ENCODE results near the gene SFMBT1.

Gene SFMBT1

DNA sequence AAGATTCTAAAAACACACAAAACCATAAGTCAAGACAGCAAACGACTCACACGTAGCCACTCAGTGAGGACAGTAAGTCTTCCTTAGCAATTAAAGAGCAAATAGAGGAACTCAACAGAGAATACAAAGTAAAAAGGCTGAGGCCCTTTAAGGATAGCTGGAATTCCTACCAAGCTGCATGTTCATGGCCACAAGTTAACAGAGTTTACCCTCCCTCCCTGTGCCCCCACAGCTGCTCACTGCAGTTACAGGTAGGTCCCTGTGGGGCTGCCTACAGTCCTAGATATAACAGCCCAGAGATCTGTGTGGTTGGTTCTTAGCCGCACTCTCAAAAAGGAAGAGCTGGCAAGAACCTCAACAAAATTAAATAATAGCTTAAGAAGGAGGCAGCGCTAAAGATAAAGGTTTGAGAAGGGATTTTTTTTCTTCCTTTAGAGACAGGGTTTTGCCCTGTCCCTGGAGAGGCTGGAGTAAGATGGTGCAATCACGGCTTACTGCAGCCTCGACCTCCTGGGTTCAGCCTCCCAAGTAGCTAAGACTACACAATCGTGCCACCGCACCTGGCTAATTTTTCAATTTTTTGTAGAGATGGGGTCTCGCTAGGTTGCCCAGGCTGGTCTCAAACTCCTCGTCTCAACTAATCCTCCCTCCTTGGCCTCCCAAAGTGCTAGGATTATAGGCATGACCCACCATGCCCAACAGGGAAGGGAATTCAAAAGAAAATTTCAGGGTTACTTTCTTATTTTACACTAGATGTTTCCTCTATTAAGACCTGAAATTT lies 19.3 kb downstream of the SFMBT1 start:
- no peak overlapping the region for H3K9ac ChIP-seq (ENCODE audit: low read length)
- H3K27ac ChIP-seq (ENCODE audit: low read depth, low read length) = no peak overlapping the region
- H3K27me3 ChIP-seq (ENCODE audit: control insufficient read depth, insufficient read depth, low read length) = no peaks in the 10 kb centered on the region
- no peak overlapping the region for H3K4me3 ChIP-seq (ENCODE audit: low read length)
- no peaks in the 10 kb centered on the region for H3K36me3 ChIP-seq (ENCODE audit: control insufficient read depth, insufficient read depth, low read length)
- no peaks in the 10 kb centered on the region for H3K4me1 ChIP-seq (ENCODE audit: control insufficient read depth, insufficient read depth, low read length)

DNA sequence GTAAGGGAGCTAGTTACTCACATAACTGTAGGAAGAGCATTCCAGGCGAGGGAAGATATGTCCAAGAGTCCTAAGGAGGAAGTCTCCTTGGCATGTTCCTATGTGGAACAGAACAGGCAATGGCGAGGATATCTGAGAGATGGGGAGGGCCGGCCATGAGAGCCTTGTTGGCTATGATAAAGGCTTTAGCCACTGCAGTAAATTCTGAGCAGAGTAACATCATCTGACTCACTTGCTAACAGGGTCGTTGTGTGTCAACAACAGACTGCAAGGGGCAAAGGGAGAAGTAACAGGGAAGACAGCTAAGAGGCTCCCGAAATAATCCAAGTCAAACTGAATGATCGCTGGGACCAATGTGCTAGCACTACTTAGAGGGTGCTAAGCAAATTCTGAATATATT lies 21.6 kb downstream of the SFMBT1 start:
- no peak overlapping the region for H3K27ac ChIP-seq (ENCODE audit: low read depth, low read length)
- no peaks in the 10 kb centered on the region for H3K4me1 ChIP-seq (ENCODE audit: control insufficient read depth, insufficient read depth, low read length)
- no peak overlapping the region for H3K9ac ChIP-seq (ENCODE audit: low read length)
- no peaks in the 10 kb centered on the region for H3K36me3 ChIP-seq (ENCODE audit: control insufficient read depth, insufficient read depth, low read length)
- H3K4me3 ChIP-seq (ENCODE audit: low read length) = no peak overlapping the region
- H3K27me3 ChIP-seq (ENCODE audit: control insufficient read depth, insufficient read depth, low read length) = no peaks in the 10 kb centered on the region

DNA sequence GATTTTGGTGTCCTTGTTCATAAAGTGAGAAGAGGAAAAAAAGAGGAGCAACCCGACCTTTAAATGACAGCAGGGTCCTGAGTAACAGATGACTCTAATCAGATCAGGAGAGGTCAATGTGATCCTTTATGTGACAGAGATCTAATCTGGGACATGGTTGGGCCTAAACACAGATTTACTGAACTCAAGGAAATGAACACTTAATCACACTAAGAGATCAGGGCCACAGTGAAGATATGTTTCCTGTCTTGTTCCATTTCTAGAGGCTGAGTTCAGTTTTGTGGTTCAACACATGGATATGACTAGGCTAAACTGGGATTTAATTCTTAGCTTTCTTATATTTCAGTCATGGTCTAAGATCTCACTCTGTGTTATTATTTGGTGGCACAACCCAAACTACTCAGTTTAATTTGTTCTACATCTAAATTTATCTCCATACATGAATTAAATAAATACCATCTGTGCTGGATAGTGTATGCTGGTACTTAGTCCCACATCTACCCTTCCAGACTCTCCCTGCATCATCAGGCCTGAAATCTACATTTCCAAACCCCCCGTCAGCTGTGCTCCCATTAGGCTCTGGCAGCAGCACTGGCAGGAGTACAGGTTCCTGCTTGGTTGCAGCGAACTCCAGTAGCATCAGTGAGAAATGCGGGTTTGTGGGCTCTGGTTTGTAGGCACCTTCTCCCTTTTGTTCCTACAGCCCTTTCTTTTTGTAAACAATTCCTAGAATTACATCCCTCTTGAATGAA lies 22.6 kb downstream of the SFMBT1 start:
- Histone ChIP-seq H3K4me1 (ENCODE audit: control insufficient read depth, insufficient read depth, low read length) (no peaks in the 10 kb centered on the region), H3K27me3 (ENCODE audit: control insufficient read depth, insufficient read depth, low read length) (no peaks in the 10 kb centered on the region), H3K4me3 (ENCODE audit: low read length) (no peak overlapping the region), H3K27ac (ENCODE audit: low read depth, low read length) (no peak overlapping the region), H3K9ac (ENCODE audit: low read length) (no peak overlapping the region), H3K36me3 (ENCODE audit: control insufficient read depth, insufficient read depth, low read length) (no peaks in the 10 kb centered on the region)

DNA sequence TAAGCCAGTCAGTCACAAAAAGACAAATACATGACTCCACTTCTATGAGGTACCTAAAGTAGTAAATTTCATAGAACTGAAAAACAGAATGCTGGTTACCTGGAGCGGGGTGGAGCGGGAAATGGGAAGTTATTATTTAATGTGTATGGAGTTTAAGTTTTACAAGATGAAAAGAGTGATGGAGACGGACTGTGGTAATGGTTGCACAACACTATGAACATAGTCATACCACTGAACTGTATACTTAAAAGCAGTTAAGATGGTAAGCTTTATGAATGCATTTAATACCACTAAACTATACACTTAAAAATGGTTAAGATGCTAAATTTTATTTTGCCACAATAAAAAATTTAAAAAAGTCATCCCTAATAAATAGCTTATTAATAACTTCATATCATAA lies 23.2 kb downstream of the SFMBT1 start:
- no peak overlapping the region for H3K4me3 ChIP-seq (ENCODE audit: low read length)
- H3K4me1 ChIP-seq (ENCODE audit: control insufficient read depth, insufficient read depth, low read length) = no peaks in the 10 kb centered on the region
- H3K27me3 ChIP-seq (ENCODE audit: control insufficient read depth, insufficient read depth, low read length) = no peaks in the 10 kb centered on the region
- no peaks in the 10 kb centered on the region for H3K36me3 ChIP-seq (ENCODE audit: control insufficient read depth, insufficient read depth, low read length)
- H3K27ac ChIP-seq (ENCODE audit: low read depth, low read length) = no peak overlapping the region
- H3K9ac ChIP-seq (ENCODE audit: low read length) = no peak overlapping the region

DNA sequence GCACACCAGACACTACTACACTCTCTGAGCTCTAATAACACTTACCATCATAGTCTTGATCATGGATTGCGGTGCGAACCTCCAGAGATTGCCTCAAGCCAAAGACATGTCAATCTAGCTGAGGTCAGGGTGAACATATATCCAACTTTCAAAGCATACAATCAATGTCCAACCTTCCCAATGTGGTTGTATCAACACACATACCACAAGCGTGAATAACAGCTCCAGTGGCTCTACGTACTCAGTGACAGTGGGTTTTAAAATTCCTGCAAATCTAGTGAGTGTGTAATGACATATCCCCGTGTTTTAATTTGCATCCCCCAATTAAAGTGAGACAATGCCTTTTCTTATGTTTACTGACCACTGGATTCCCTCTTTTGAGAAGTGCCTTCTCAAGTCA lies 29.6 kb downstream of the SFMBT1 start:
- H3K27me3 ChIP-seq (ENCODE audit: control insufficient read depth, insufficient read depth, low read length) = no peaks in the 10 kb centered on the region
- no peak overlapping the region for H3K4me3 ChIP-seq (ENCODE audit: low read length)
- no peak overlapping the region for H3K27ac ChIP-seq (ENCODE audit: low read depth, low read length)
- H3K9ac ChIP-seq (ENCODE audit: low read length) = no peak overlapping the region
- H3K36me3 ChIP-seq (ENCODE audit: control insufficient read depth, insufficient read depth, low read length) = no peaks in the 10 kb centered on the region
- H3K4me1 ChIP-seq (ENCODE audit: control insufficient read depth, insufficient read depth, low read length) = no peaks in the 10 kb centered on the region

DNA sequence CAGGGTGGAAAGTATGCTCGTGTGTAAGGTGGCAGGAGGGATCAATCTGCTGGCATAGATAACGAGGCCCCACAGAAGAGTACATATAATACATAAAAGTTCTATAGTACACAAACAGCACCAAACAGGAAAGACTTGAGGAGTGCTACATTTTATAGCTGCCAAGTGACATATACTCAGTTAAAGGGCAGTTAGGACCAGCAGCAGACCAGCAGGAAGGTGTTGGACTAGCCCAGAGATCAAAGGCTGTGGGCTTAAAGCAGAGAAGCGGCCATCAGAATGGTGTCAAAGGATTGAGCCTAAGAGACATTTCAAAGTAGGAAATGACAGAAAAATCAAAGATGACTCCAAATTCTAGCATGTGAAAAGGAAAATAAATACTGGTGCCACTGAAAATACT lies 34.5 kb downstream of the SFMBT1 start:
- H3K9ac ChIP-seq (ENCODE audit: low read length) = no peak overlapping the region

DNA sequence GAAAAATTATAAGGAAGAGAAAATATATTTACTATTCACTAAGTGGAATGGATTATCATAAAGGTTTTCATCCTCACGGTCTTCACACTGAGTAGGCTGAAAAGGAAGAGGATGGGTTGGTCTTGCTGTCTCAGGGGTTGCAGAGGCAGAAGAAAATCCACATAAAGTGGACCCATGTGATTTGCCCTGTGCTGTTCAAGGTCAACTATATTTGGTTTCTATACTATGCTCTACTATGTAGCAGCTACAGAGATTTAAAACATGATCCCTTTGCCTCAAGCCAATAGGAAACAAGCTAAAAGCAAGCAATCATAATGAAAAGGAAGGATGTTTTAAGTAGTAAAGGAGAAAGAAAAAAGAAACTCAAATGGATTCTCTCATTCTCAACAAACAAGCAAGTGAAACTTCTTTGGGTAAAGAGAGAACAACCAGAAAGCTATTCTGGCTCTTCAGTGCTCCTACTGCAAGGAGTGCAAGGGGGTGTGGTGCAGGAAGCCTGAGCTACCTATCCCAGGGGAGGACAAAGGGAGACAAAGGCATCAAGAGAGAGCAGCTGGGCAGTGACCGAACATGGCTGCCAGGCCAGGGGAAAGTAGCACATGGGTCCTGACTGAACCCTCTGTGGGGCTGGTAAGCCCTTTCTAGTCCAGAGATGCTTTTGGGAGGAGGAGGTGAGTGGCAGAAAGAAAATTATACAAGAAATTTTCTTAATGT lies 35.9 kb downstream of the SFMBT1 start:
- Histone ChIP-seq H3K9ac (ENCODE audit: low read length) (no peak overlapping the region), H3K4me3 (ENCODE audit: low read length) (no peak overlapping the region), H3K36me3 (ENCODE audit: control insufficient read depth, insufficient read depth, low read length) (no peaks in the 10 kb centered on the region), H3K4me1 (ENCODE audit: control insufficient read depth, insufficient read depth, low read length) (no peaks in the 10 kb centered on the region), H3K27ac (ENCODE audit: low read depth, low read length) (no peak overlapping the region), H3K27me3 (ENCODE audit: control insufficient read depth, insufficient read depth, low read length) (no peaks in the 10 kb centered on the region)

More for the DNA sequence above, 34.5 kb downstream of the SFMBT1 start:
- no peaks in the 10 kb centered on the region for H3K4me1 ChIP-seq (ENCODE audit: control insufficient read depth, insufficient read depth, low read length)
- no peaks in the 10 kb centered on the region for H3K27me3 ChIP-seq (ENCODE audit: control insufficient read depth, insufficient read depth, low read length)
- H3K36me3 ChIP-seq (ENCODE audit: control insufficient read depth, insufficient read depth, low read length) = no peaks in the 10 kb centered on the region
- H3K27ac ChIP-seq (ENCODE audit: low read depth, low read length) = no peak overlapping the region
- no peak overlapping the region for H3K4me3 ChIP-seq (ENCODE audit: low read length)

DNA sequence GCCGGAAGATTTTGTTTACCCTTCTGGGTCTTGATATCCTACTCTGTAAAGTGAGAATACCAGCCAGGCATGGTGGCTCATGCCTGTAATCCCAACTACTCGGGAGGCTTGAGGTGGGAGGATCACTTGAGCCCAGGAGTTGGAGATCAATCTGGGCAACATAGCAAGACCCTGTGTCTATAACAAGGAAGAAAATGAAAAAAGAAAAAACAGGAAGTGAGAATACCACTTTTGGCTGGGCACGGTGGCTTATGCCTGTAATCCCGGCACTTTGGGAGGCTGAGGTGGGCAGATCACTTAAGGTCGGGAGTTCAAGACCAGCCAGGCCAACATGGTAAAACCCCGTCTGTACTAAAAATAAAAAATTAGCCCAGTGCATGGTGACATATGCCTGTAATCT lies 36.9 kb downstream of the SFMBT1 start:
- H3K27me3 ChIP-seq (ENCODE audit: control insufficient read depth, insufficient read depth, low read length) = no peaks in the 10 kb centered on the region
- no peaks in the 10 kb centered on the region for H3K36me3 ChIP-seq (ENCODE audit: control insufficient read depth, insufficient read depth, low read length)
- H3K4me3 ChIP-seq (ENCODE audit: low read length) = no peak overlapping the region

DNA sequence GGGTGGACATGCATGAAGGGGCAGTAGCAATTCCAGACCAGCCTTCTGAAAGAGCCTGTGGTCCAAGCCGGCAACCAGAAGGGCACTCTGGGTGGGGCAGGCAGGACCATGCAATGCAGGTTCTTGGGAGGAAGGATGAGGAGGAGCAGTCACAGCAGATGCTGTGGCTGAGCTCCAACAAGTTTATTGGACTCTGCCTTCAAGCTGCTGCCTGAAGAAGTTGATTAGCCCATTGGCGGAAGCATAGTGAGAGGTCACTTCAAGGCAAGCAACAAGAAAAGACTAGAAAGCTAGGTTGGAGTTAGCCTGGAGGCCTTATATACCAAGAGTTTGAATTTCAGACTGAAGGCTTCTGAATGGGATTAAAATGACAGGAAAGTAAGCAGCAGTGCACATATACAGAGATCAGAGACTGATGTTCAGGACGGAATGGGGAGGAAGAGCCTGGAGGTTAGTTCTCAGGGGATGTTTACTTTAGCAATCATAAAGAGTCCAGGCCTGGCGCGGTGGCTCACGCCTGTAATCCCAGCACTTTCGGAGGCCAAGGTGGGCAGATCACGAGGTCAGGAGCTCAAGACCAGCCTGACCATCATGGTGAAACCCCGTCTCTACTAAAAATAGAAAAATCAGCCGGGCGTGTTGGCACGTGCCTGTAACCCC lies 39.9 kb downstream of the SFMBT1 start:
- Histone ChIP-seq H3K36me3 (ENCODE audit: control insufficient read depth, insufficient read depth, low read length) (no peaks in the 10 kb centered on the region), H3K9ac (ENCODE audit: low read length) (no peak overlapping the region), H3K27ac (ENCODE audit: low read depth, low read length) (no peak overlapping the region), H3K4me3 (ENCODE audit: low read length) (no peak overlapping the region), H3K4me1 (ENCODE audit: control insufficient read depth, insufficient read depth, low read length) (no peaks in the 10 kb centered on the region), H3K27me3 (ENCODE audit: control insufficient read depth, insufficient read depth, low read length) (no peaks in the 10 kb centered on the region)

More for the DNA sequence above, 36.9 kb downstream of the SFMBT1 start:
- H3K4me1 ChIP-seq (ENCODE audit: control insufficient read depth, insufficient read depth, low read length) = no peaks in the 10 kb centered on the region
- no peak overlapping the region for H3K9ac ChIP-seq (ENCODE audit: low read length)
- no peak overlapping the region for H3K27ac ChIP-seq (ENCODE audit: low read depth, low read length)

DNA sequence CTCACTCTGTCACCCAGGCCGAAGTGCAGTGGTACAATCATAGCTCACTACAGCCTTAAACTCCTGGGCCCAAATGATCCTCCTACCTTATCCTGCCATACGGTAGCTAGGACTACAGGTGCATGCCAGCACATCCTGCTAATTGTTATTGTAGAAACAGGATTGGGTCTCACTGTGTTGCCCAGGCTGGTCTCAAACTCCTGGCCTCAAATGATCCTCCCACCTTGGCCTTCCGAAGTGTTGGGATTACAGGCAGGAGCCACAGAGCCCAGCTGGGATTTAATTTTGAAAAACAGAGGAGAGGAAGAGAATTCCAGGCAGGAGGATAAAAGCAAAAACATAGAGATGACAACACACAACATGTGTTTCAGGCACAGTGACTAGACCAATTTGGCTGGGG lies 40.5 kb downstream of the SFMBT1 start:
- no peak overlapping the region for H3K9ac ChIP-seq (ENCODE audit: low read length)
- no peaks in the 10 kb centered on the region for H3K4me1 ChIP-seq (ENCODE audit: control insufficient read depth, insufficient read depth, low read length)
- no peak overlapping the region for H3K27ac ChIP-seq (ENCODE audit: low read depth, low read length)
- no peaks in the 10 kb centered on the region for H3K27me3 ChIP-seq (ENCODE audit: control insufficient read depth, insufficient read depth, low read length)
- no peaks in the 10 kb centered on the region for H3K36me3 ChIP-seq (ENCODE audit: control insufficient read depth, insufficient read depth, low read length)
- no peak overlapping the region for H3K4me3 ChIP-seq (ENCODE audit: low read length)

DNA sequence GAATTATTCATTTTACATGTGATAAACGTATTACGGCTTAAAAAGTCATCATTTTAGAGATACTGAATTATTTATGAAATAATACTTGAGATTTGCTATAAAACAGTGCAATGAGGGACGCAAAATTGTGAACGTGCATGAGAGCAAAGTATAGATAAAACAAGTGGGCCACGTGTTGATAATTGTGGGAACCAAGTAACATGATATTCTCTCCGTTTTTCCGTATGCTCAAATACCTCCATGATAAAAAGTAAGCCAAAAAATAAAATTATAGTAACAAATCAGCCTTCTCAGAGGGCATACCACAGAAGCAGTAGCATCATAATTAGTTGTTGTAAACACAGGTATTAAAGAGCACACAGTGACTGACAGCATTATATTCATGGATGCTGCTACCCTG lies 42.6 kb downstream of the SFMBT1 start:
- Histone ChIP-seq H3K36me3 (ENCODE audit: control insufficient read depth, insufficient read depth, low read length) (no peaks in the 10 kb centered on the region), H3K4me3 (ENCODE audit: low read length) (no peak overlapping the region), H3K27me3 (ENCODE audit: control insufficient read depth, insufficient read depth, low read length) (no peaks in the 10 kb centered on the region), H3K27ac (ENCODE audit: low read depth, low read length) (no peak overlapping the region), H3K4me1 (ENCODE audit: control insufficient read depth, insufficient read depth, low read length) (no peaks in the 10 kb centered on the region), H3K9ac (ENCODE audit: low read length) (no peak overlapping the region)

Measured in rectal smooth muscle tissue (tissue), 1 donor.